ENCODE measurements around the gene CDH2.

CDH2 gene

DNA sequence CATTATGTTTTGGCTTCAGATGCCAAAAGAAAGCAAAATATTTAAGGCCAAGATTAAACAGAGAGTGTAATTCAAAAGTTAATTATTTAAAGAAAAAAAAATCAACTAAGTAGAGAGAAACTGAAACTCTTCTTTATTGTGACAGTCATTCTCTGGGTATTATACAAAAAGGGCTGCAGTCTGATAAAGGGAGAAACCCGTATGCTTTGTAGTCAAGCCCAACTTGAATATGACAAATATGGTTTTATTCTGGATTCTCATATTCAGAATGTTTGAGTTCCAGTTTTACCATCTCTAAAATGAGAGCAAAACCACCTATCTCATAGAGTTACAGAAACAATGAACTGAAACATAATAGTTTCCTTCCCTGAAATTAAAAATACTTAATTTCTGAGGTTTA, 8.2 kb downstream of the CDH2 start:
- no peak for DNase-seq

DNA sequence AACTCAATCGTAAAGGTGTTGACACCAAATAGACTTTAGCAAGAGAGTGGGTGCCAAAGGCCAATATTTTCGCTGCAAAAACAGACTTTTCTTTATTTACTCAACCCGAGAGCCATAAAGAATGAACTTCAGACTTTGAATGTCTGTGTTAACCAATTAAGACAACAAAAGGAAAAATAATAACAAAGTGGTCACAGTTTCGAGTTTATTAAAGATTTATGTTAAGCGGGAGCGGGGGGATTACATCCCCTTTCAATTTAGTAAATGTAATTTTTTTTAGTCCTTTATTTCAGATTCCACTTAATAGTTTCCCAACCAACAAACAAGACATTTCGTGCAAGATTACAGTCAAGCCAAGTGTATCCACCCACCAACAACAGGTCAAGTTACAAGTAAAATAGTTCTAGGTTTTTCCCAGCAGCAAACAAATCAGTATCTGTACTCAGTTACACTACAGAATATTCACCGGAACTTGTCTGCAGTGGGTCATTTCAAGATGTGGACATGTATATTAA, 9.0 kb downstream of the CDH2 start:
- DNase-seq, result no peak

GRCh38 chr18:28164771-28165483, 12.0 kb downstream of the CDH2 start:
- peak; percentile 69 for DNase-seq

DNA sequence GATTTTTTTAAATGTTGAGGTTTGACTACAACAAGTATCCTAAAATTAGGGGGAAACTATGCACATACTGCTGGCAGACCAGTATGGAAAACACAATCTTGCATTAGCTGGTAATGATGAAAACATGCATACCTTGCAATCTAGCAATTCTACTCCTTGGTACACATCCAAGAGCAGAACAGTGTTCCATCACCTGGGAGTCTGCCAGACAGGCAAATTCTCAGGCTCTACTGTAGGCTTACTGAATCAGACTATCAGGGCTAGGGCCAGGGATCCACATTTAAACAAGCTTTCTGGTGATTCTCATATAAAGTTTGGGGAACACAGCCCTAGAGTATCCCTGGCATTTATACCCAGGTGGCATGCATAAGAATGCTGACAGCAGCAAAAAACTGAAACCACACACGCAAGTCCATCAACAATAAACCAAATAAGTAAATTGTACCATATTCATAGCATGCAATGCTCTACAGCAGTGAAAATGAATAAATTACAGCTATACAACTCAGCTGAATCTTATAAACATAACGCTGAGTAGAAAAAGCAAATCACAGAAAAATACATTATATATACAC, 13.6 kb downstream of the CDH2 start:
- DNase-seq, result peak; percentile 91

- DNase-seq, result peak; percentile 66
Observed at GRCh38 chr18:28161608-28162599, 15.0 kb downstream of the CDH2 start.

DNA sequence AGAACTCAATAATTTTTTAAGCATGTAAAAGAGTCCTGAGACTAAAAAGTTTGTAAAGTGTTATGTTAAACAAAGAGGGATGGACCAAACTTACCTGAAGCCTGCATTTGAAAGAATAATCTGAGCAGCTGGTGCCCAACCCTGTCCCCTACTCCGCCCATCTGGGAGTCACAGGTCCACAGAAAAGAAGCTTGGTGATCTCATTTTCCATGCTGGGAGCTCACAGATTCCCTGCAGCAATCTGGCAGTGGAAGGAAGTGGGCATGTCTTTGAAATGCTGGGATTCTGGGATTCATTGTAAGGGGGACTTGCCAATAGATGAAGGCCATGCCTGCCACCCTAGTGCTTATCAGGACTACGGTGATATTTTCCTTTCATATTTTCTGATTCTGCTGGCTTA, 17.9 kb downstream of the CDH2 start:
- DNase-seq, result no peak

- DNase-seq, result no peak
Observed at GRCh38 chr18:28158083-28158581, 18.8 kb downstream of the CDH2 start.

DNA sequence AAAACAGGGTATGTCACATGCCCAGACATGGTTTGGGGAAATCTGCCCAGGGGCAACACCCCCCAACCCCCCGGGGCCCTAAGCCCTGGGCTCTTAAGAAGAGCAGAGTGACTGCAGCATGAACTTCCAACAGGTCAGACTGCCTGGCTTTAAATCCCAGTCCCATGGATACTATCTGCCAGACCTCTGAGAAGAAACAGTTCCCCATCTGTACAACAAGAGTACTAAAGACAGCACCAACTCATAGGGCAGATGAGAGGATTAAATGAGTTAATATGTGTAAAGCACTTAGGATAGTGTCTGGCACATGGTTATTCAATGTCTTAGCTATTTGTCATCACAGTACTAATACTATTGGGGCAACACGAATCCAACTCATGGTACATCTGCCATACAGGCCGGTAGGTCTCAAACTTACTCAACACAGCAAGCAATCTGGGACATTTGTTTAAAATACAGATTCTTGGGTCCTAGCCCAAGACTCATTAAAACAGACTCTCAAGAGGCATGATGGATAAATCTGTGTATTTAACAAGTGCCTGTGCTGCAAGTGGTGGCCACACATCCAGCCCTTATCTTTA, 23.4 kb downstream of the CDH2 start:
- DNase-seq, result peak; percentile 48

DNA sequence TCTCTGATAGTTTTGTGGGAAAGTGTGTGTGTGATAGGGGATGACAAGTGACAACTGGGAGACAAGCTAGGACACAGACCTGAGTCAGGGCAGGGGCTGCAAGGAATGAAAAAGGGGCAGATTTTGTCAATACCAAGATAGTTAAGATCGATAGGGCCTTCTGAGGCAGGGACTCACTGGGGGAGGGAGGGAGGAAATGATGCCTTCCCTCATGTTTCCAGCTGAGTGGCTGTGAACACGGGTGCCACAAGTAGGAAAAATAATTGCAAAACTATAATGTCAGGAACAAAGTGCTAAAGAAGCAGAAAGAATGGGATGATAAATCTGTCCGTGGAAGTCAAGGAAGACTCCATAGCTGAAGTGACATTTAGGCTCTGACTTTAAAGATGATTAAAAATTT, 24.2 kb downstream of the CDH2 start:
- DNase-seq, result no peak

- no peak for DNase-seq
Observed at GRCh38 chr18:28152354-28152753, 24.6 kb downstream of the CDH2 start.

GRCh38 chr18:28151434-28151833, 25.5 kb downstream of the CDH2 start:
- no peak for DNase-seq

GRCh38 chr18:28150925-28151324, 26.0 kb downstream of the CDH2 start:
- no peak for DNase-seq

DNA sequence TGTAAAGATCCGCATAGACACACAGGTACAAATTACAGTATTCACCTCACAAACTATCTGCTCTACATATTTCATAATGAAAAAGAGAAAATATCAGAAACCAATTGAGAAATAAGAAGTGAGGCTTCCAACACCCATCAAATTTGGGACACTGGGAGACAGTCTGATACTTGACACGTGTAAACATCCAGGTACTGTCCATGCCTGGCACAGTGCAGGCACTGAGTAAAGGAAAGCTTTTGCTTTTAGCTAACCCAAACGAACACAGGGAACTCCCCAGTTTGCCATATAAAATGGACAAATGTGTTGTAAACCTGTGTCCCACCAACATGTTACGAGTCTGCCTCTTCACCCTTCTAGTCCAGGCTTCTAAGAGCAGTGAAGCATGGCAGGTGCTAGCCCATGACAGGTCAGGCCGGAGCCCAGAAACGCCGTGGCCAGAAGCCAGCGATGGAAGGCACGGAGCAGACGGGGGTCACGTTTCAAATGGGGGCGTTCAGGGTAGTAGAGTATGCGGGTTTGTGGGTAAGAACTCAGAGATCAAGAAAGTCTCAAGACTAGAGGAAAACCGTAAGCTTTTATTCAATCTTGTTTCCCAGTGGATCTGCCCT, 27.0 kb downstream of the CDH2 start:
- DNase-seq, result no peak

- peak; percentile 70 for DNase-seq
Observed at GRCh38 chr18:28147674-28148171, 29.2 kb downstream of the CDH2 start.

DNA sequence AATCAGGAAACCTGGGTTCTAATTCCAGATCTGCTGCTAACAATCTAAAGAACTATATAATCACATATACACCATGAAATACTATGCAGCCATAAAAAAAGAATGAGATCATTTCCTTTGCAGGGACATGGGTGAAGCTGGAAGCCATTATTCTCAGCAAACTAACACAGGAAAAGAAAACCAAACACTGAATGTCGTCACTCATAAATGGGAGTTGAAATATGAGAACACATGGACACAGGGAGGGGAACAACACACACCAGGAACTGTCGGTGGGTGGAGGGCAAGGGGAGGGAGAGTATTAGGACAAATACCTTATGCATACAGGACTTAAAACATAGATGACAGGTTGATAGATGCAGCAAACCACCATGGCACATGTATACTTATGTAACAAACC, 33.2 kb downstream of the CDH2 start:
- DNase-seq, result no peak

DNA sequence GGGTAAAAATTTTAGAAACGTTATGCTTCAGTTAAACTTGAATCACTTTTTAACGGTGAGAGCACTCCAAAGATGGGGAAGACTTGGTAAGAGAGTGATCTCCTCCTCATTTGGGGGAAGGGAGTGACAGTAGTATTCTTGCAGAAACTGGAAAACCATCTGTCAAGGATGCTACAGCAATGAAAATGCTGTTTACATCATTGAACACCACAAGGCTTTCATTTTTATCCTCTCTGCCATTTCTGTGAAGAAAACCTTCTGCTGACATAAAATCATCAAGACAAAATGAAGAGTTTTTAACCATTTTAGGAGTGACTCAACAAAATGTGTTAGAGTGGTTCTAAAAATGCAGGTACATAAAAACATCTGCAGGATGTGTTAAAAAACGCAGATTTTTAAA, 38.1 kb downstream of the CDH2 start:
- DNase-seq, result no peak

- DNase-seq, result no peak
Observed at GRCh38 chr18:28136071-28136470, 40.9 kb downstream of the CDH2 start.

- DNase-seq, result no peak
Observed at GRCh38 chr18:28134774-28135173, 42.2 kb downstream of the CDH2 start.

- DNase-seq, result no peak
Observed at GRCh38 chr18:28132084-28132483, 44.8 kb downstream of the CDH2 start.

DNA sequence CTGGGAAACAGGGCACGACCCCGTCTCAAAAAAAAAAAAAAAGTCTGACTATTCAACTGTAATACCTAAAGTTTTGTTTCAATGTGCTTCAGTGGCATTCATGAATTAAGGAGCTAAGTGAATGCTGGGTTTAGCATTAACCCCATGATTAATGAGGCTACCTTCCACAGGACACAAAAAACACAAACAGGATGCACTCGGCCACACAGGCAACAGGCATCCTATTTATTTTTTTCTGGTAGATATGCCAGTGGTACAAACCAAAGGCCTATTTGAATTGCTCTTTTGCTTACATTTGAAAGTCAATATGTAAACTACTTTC, 48.3 kb downstream of the CDH2 start:
- DNase-seq, result no peak

- no peak for DNase-seq
Observed at GRCh38 chr18:28127763-28128658, 48.9 kb downstream of the CDH2 start.
